Fibroblast of mammary gland (primary cell): ENCODE results near the gene AK9.
"Not testable (repeated sequence)": the region's sequence is repeated elsewhere in the genome, so short reads cannot be mapped to it uniquely, and the experiment has no call there.

Experiments used
- DNase-seq: peaks from one replicate; pipeline ENCODE4 v3.0.0-alpha.2; 2010; ENCODE audit warnings: low read depth
- H3K4me3 ChIP-seq: 2 replicates; pipeline ENCODE4 v1.5.1; 2011; ENCODE audit warnings: low read depth, mild to moderate bottlenecking, low read length, moderate library complexity; ENCODE audit not compliant: control insufficient read depth
- TF ChIP-seq, protein P1 (sequence below): conservative IDR thresholded peaks from 2 replicates; pipeline ENCODE4 v1.5.1; 2011; ENCODE audit warnings: low read depth, low read length, inconsistent platforms; ENCODE audit not compliant: control insufficient read depth, insufficient read depth

Gene AK9

DNA sequence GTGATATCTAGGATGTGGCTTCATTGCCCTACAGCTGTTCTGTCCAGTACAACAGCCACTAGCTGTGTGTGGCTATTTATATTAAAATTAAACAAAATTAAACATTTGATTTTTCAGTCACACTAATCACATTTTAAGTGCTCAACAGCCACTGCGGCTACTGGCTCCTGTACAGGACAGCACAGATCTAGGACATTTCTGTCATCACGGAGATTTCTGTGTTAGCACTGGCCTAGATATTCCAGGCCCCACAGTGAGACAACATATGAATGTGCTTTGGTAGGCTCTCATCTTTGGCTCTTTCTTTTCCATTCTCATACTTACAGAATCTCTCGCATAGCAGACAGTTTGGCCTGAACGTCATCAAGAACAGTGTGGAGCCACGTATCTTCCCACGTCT lies 159.6 kb downstream of the AK9 start:
- DNase-seq = no peak
- H3K4me3 ChIP-seq = no peak overlapping the region
- TF ChIP-seq, protein P1, sequence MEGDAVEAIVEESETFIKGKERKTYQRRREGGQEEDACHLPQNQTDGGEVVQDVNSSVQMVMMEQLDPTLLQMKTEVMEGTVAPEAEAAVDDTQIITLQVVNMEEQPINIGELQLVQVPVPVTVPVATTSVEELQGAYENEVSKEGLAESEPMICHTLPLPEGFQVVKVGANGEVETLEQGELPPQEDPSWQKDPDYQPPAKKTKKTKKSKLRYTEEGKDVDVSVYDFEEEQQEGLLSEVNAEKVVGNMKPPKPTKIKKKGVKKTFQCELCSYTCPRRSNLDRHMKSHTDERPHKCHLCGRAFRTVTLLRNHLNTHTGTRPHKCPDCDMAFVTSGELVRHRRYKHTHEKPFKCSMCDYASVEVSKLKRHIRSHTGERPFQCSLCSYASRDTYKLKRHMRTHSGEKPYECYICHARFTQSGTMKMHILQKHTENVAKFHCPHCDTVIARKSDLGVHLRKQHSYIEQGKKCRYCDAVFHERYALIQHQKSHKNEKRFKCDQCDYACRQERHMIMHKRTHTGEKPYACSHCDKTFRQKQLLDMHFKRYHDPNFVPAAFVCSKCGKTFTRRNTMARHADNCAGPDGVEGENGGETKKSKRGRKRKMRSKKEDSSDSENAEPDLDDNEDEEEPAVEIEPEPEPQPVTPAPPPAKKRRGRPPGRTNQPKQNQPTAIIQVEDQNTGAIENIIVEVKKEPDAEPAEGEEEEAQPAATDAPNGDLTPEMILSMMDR = no peak

DNA sequence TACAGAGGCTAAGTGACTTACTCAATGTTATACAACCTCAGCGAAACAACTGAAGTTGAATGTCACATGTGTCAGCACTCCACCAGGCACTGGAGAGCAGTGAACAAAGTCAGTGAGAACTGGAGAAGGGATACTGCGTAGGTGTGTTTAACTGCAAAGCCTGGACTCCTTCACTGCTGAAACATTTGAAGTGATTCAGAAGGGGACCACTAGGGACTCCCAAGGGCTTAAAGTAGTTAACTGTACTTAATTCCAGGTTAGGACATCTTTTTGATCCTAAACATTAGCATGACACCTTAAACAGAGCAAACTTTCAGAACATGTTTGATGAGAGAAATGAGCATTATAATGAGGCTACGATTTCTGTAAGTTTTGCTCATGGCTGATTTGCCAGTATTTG lies 163.0 kb downstream of the AK9 start:
- no peak overlapping the region for H3K4me3 ChIP-seq
- peak; percentile 36 for DNase-seq
- TF ChIP-seq, protein P1 = peak; percentile 41

DNA sequence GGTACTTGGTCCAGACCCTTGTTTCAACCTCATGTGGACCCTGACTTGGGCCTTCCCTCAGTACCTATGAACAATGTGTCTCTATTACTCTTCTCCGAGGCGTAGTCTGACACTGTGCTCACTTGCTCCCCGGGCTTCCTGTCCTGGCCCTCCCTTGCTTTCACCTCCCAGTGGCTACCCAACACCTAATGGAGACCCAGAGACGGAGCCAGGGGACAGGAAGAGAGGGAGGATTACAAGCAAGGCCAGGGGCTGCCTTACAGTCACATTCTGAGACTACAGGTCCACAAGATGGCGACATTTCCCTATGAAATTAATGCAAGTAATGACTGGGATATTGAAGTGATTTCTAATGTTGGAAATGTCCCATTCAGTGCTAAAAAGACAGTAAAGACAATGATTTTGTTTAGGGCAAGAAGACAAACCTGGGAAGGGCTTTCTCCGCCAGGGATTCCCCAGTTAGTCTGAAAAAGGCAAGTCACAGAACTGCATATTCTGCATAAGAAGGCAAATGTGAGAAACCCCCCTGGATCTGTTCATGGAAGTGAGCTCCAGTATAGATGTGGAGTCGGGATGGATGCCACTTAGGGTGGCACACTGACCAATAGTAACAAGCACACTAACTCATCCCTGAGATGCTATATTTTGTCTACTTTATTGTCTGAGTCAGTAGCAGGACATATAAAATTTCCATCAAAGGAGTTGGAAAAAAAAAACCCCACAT lies 163.9 kb downstream of the AK9 start:
- TF ChIP-seq, protein P1 = peak; percentile 71
- no peak overlapping the region for H3K4me3 ChIP-seq
- DNase-seq = peak; percentile 77

DNA sequence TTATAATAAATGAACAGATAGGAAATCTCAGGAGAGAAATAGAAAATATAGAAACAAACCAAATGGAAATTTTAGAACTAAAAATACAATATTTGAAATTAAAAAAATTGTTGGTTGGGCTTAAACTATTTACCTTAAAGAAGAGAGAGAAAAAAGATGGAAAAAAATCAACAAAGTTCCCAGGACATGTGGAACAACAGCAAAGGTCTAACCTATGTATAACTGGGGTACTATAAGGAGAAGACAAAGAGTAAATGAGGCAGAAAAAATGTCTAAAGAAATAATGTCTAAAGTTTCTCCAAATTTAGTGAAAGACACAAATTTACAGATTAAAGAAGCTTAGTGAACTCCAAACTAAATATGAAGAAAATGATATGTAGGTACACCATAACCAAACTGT lies 166.9 kb downstream of the AK9 start:
- DNase-seq = no peak
- H3K4me3 ChIP-seq = no peak overlapping the region
- TF ChIP-seq, protein P1 = no peak

DNA sequence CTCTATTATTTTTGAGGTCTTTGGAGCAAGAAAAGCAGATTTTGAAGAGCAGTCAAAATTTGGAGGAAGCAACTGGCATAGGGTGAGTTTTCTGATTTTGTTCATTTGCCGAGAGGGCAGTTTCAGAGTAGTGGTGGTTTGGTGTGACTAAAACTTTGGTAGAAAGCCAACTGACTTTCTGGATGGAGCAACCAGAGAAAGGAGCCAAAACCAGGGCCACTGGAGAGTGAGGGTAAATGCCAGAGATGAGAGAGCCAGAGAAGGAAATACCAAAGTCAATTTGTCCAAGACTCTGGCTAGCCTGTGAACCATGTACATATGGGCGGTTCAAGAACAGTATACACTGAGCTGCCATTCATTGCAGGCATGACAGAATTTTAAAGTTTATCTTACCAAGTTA lies 167.5 kb downstream of the AK9 start:
- peak; percentile 84 for DNase-seq

DNA sequence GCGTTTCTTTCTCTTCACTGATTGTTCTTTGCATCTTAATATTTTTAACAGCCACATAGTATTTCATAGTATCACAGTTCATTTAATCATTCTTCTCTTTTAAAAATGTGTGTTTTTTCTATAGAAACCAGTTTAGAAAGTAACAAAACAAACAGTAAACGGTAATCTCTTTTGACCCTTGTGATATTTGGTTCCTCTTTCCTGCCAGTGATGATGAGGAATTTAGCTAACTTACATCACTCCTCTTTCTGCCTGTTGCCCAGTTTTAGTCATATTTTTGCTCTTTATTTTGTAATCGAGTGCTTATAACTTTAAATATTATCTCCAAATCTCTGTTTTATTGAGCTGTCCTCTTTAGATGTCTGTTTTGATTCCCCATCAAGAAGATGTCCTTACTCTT lies 169.9 kb downstream of the AK9 start:
- H3K4me3 ChIP-seq = no peak overlapping the region
- TF ChIP-seq, protein P1 = no peak
- DNase-seq = no peak

More for the DNA sequence above, 167.5 kb downstream of the AK9 start:
- TF ChIP-seq, protein P1 = no peak
- no peak overlapping the region for H3K4me3 ChIP-seq

DNA sequence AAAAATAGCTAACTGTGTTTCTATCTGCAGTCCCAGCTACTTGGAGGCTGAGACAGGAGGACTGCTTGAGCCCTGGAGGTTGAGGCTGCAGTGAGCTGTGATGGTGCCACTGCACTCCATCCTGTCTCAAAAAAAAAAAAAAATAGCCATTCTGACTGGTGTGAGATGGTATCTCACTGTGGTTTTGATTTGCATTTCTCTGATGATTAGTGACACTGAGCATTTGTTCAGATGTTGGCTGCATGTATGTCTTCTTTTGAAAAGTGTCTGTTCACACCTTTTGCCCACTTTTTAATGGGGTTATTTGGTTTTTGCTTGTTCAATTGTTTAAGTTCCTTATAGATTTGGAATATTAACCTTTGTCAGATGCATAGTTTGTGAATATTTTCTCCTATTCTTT lies 171.4 kb downstream of the AK9 start:
- not testable (repeated sequence) for DNase-seq, H3K4me3 ChIP-seq
